Activated CD8-positive, alpha-beta memory T cell treated with anti-CD3 and anti-CD28 coated beads for 1 hour (primary cell): ENCODE results near the gene L3MBTL4.

ENCODE experiments used
- DNase-seq, 2 donors: peaks; one replicate each; pipeline ENCODE4 v3.0.0-alpha.2; 2020; ENCODE audit warnings: low read depth in 1 of 2; ENCODE audit errors: extremely low read depth in 1 of 2

Gene L3MBTL4

DNA sequence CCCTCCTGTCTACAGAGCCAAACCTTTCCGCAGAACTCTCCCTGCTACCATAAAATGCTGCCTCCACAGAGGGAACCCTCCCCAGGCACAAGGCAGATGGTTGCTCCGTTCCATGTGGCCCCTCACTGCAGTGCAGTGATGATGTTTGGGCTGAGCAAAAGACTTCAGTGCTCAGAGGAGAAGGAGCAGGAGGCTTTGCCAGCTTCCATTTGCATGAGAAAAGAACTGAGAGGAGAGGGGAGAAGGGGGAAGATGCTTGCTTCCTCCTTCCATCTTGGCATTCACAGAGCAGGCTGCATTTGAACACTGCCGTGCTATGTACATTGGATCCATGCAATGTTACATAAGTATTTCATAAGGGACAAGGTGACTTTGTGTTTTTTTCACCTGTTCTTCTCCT lies 472.8 kb downstream of the L3MBTL4 start:
- DNase-seq = no peak

DNA sequence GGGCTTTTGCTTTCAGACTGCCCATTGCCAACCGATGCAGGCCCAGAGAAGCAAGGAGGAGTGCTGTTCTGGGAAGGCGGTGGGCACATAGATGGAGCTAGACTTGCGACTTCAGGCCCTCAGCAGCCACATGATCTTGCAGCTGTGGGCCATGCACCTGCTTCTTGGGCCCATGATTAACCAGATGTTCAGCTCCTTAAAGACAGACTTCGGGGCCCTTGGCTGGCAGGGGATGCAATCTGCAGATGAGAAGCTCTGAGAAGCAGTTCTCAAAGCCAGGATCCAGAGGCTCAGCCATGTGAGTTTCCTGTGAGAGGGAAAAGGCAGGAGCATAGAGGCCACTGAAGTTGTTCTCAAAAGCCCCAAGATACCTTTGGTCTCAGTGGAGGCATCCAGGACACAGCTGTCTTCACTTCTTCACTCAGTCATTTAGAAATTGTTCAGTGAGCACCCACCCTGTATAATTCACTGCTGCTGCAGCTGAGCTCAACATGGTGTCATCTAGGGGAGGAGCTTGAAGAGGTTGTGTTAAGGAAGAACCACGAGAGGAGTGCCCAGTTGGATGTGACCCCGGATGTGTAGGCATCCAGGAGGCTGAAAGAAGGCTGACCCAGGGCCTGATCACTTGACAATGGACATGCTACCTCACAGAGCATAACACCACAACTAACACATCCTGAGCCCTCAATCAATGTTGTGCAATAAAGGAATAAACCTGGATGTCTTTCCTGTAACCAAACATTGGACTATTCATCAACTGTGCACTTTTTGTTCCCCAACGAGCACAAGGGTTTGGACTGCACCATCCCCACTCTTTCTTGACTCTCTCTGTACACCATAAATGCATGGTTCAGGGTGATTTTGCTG lies 474.7 kb downstream of the L3MBTL4 start:
- no peak for DNase-seq

DNA sequence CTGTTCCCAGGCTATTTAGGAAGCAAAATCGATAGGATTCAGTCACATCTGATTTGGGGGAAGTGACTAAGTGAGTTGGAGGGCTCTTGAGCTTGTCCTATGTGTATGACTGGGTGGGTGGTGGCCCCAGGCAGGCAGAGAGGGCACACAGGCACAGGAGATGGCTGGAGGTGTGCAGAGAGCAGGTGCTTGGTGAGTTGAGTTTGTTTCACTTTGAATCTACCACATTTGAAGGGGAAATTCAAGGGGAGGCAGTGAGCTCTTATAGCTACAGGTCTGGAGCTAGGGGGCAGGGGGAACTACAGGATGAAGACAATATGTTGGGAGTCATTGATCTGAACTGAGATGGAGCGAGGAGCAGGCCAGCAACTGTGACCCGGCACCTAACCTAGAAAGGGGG lies 476.9 kb downstream of the L3MBTL4 start:
- no peak for DNase-seq

DNA sequence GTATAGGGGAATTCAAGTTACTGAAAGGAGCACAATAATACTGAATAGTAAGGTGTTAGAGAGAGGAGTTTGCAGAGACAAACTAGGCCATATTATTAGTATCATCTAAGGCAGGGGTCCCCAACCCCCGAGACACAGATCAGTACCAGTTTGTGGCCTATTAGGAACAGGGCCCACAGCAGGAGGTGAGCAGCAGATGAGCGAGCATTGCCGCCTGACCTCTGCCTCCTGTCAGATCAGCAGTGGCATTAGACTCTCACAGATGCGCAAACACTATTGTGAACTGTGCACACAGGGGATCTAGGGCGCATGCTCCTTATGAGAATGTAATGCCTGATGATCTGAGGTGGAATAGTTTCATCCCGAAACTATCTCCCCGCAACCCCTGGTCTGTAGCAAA lies 477.6 kb downstream of the L3MBTL4 start:
- DNase-seq = no peak

DNA sequence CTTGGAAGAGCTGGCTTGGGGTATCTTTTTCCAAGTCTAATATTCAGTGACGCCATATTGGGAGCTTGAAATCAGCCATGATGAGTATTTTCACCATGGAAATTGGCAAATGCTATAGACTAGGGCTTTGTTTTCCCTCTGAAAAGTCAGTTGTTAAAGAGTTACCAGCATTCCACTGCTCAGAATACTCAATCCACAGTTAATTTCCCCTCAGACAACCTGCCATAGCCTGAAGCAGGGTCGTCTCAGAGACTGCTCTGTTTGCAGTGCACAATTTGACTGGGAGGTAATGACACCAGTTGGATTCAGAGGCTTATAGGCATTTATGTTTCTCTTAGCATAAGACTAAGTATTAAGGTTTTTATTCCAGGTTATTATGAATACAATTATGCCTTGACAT lies 483.9 kb downstream of the L3MBTL4 start:
- DNase-seq = no peak

DNA sequence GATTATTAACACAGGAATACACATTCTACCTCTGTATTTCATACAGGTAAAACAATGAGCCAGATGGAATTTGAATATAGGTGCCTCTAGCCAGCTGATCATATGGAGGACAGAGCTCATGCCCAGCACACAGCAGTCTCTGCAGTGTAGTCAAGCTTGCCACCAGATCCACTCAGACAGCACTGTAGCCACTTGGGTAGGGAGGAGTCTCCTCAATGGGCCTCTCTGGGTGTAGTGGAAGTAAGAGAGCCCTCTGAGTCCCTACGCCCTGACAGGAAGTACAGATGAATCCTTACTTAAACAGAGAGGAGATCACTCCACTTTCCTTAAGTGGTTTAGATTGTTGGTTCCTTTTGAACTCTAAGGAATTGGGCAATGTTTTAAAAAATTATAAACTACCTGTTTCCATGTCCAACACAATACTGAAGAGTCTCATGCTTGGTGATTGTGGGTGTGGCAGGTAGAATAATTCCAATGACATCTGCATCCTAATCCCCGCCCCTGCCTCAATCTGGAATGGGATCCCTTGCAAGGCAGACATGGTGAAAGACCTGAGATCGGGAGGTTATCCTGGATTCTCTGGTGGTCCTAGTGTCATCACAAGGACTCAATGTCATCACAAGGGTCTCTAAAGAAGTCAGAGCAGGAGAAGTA lies 496.4 kb downstream of the L3MBTL4 start:
- no peak for DNase-seq

DNA sequence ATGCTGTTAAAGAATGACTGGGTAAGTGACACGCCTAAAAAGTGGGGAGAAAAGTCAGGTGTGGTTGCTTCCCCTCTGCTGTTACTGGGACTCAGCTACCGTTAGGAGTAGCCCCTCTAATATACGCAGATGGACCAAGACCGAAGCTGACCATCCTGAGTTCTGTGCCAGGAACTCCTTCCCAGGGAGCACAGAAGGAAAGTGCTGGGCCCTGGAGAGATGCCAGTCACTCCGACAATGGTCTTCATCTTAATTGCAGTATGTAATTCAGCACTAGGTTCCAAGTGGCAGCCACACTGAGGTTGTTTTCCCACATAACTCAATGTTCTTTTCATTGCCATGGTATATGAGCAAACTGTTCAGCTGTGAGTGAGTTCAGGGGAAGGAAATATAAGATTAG lies 499.8 kb downstream of the L3MBTL4 start:
- DNase-seq = no peak

DNA sequence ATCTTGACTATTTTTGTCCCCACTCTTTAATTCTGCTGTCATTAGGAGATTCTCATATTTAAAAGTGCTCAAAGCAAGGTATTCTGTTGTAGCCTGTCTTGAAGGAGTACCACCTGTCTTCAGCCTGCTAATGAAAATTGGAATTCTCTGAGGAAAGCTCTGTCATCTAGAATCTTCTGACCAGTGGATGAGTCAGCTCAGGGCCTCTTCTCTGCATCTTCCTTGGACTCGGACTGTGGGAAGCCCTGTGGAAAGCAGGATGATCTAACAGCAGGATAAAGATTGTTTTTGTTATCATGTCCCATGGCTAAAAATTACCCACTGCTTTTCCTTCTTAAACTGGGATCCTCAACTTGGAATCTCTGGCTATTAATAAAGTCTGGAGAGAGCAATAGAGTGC lies 500.7 kb downstream of the L3MBTL4 start:
- DNase-seq = no peak

DNA sequence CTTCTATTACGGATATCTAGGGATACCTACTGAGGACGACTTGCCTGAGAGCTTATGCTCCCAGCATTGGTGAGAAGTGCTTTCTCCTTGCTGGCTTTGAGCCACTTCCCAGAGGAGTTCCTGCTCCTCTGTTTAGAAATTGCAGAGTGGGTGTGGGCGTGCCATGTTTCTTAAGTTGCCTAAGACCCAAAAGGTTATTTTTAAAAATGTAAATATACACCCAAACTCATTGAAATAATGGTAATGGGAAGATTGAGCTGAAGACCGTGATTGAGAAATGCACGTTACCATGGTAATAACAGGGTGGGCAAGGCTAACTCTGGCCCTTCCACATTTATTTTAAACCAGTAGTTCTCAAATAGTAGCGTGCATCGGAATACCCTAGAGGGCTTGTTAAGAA lies 502.1 kb downstream of the L3MBTL4 start:
- DNase-seq = no peak

DNA sequence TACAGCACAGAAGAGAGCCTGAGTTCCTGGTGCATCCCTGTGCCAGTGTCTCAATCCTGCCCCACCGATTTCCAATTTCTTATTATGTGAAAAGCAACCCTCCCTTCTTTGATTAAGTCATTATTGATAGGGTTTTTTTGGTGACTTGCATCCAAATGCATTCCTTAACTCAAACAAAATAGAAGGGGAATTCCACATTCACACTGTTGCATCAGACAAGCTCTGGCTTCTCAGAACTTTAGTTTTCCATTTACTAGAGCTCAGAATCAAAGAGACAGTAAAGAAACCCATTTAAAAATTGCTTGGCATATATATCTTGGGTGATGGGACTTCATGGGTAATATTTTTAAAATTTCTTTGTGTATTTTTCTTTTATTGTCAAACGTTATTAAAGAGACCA lies 505.6 kb downstream of the L3MBTL4 start:
- DNase-seq = no peak
